GM19463 (cell line): ENCODE results near the gene NFKB1.
"Not testable (repeated sequence)": the region's sequence is repeated elsewhere in the genome, so short reads cannot be mapped to it uniquely, and the experiment has no call there.

Source experiments
- ATAC-seq: cut with Tn5 transposase; IDR thresholded peaks from one replicate; pipeline ENCODE4 v1.9.1; 2021; ENCODE audit warnings: mild to moderate bottlenecking, moderate library complexity; ENCODE audit not compliant: unreplicated experiment

The NFKB1 gene, protein sequence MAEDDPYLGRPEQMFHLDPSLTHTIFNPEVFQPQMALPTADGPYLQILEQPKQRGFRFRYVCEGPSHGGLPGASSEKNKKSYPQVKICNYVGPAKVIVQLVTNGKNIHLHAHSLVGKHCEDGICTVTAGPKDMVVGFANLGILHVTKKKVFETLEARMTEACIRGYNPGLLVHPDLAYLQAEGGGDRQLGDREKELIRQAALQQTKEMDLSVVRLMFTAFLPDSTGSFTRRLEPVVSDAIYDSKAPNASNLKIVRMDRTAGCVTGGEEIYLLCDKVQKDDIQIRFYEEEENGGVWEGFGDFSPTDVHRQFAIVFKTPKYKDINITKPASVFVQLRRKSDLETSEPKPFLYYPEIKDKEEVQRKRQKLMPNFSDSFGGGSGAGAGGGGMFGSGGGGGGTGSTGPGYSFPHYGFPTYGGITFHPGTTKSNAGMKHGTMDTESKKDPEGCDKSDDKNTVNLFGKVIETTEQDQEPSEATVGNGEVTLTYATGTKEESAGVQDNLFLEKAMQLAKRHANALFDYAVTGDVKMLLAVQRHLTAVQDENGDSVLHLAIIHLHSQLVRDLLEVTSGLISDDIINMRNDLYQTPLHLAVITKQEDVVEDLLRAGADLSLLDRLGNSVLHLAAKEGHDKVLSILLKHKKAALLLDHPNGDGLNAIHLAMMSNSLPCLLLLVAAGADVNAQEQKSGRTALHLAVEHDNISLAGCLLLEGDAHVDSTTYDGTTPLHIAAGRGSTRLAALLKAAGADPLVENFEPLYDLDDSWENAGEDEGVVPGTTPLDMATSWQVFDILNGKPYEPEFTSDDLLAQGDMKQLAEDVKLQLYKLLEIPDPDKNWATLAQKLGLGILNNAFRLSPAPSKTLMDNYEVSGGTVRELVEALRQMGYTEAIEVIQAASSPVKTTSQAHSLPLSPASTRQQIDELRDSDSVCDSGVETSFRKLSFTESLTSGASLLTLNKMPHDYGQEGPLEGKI

DNA sequence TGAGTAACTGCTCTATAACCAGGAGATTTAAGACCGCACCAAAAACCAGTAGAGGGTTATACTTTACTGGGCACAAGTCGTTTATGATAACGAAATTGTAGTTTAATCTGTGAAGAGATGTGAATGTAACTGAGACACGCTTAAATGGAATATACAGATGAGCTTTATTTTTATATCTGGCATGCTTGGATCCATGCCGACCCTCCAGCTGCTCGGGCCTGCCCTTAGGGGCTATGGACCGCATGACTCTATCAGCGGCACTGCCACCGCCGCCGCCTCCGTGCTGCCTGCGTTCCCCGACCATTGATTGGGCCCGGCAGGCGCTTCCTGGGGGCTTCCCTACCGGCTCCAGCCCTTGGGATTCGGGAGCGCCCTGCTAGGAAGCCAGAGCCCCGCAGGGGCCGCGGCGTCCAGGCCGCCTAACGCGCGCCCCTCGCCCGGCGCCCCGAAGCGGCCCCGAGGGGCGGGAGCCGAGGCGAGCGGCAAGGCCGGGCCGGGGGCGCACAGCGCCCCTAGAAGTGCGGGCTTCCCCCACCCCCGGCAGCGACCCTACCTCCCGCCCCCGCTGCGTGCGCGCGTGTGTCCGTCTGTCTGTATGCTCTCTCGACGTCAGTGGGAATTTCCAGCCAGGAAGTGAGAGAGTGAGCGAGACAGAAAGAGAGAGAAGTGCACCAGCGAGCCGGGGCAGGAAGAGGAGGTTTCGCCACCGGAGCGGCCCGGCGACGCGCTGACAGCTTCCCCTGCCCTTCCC is at the start of gene NFKB1:
NFKB1 (plus strand) TSS at position 664 of the 751 bp plus-strand sequence. CDS start 24,160 bp downstream, outside the sequence.
- ATAC-seq: peak; percentile 63

DNA sequence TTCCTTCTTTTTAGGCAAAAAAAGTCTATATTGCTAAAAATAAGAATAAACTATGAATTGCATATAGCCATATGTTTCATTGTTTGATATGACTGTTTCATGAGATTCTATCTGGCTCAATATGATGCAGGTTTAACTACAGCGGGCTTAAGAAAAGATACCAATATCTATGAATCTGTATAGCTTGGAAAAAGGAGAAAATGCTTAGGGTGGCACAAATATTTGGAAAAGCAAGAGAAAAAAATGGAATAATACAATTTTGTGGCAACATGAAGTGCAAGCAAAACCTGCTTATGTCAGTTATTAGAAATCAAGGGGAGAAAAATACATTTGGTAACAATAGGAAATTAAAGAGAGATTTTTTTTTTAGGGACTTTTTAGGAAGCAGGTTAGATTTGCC is 48.3 kb upstream of the NFKB1 start:
- no peak for ATAC-seq

DNA sequence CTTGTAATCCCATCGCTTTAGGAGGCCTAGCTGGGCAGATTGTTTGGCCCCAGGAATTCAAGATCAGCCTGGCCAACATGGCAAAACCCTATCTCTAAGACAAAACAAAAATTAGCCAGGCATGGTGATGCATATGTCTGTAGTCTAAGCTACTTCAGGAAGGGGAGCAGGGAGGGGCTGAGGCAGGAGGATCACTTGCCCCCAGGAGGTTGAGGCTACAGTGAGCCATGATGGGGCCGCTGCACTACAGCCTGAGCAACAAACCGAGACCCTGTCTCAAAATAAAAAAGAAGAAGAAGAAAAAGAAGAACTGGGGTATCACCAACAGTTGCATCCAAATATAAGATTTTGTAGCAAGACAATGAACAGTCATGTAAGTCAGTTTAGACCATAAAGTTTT is 47.3 kb upstream of the NFKB1 start:
- no peak for ATAC-seq

DNA sequence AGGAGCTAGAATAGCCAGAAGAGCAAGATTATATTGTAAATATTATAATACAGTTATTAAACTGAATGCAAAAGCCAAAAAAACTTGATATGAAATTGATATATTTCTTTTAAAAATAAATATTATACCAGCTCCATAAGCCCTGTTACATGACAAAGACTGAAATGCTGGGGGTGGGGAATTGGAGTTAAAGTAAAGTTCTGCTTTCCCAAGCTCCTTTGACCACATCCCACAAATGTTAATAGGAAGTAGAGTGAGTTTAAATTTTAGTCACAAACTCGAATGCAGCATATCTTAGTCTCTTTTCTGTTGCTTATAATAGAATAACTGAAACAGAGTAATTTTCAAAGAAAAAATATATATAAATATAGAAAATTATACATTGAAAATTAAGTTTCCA is 46.9 kb upstream of the NFKB1 start:
- no peak for ATAC-seq

DNA sequence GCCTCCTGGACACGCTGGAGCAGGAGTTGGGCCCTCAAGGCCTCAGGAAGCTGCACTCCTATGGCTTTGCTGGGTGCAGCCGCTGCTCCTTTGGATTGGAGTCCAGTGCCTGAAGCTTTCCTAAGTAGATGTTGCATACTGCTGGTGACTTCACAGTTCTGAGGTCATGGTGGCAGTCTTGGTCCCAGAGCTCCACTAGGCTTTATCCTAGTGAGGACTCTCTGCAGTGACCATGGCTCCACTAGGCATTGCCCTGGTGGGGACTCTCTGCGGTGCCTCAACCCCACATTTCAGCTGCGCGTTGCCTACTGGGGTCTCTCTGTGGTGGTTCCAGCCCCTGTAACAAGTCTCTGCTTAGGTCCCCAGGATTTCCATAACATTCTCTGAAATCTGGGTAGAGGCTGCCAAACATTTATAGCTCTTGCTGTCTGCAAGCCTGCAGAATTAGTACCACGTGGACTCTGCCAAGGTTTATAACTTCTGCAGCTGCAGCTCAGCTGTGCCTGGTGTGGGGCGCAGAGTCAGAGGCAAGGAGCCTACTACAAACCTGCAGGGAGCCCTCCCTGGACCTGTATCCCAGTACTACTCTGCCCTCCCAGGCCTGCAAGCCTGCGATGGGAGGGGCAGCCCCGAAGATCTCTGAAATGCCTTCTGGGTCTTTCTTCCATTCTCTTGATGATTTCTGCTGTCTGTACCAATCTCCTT is 46.0 kb upstream of the NFKB1 start:
- ATAC-seq: no peak

DNA sequence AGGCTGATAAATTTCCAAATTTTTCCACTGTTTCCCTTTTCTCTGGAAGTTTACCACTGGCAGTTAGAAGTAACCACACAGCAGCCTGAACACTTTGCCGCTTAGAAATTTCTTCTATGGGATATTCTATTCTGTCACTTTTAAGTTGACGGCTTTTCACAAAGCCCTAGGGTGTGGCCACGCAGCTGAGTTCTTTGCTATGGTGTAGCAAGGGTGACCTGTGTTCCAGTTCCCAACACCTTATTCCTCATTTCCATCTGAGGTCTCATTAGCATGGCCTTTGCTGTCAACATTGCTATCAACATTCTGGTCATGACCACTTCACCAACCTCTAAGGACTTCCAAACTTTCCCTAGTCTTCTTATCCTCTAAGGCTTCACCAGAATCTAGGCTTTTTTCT is 45.4 kb upstream of the NFKB1 start:
- ATAC-seq: no peak

DNA sequence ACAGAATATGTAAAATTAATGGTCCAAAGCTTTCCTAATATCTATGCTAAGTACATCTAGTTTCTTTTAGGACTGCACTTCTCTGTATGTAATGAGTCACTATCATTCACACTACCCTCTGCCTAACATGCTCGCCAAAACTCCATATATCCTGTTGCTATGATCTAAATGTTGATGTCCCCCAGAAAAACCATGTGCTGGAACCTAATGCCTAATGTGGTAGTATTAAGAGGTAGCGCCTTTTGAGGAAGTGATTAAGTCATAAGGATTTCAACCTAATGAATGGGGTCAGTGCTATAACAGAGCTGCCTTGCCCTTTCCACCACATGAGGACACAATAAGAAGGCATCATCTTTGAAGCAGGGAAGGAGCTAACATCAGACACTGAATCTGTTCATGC is 34.9 kb upstream of the NFKB1 start:
- ATAC-seq: no peak

DNA sequence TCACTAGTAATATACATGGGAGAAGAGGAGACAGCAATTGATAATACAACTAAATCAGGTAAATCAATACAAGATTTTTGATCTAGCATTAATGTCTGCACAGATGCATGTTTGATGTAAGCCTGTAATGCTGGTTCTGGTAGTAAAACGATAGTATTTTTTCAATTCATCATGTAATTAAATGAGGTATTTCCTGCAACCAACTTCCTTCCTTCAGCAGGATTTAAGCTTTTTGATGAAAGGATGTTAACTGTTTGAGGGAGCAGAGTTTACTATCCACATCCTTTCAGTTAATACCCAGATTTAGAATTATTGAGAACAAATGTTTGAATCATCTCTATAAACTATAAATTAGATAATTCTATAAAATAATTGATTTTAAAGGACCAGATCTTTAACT is 31.4 kb upstream of the NFKB1 start:
- ATAC-seq: no peak

DNA sequence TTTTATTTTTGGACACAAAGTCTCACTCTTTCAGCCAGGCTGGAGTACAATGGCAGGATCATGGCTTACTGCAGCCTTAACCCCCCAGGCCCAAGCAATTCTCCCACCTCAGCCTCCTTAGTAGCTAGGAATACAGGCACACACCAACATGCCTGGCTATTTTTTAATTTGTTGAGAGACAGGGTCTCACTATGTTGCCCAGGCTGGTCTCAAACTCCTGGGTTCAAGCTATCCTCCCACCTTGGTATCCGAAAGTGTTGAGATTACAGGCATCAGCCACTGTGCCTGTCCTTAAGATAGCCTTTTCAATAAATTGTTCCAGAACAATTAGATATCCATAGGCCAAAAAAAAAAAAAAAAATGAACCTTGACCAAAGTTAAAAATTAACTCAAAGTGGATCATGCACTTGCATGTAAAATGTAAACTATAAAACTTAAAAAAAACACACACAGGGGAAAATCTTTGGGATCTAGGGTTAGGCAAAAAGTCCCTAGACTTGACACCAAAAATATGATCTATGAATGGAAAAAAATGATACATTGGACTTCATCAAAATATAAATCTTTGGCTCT is 28.6 kb upstream of the NFKB1 start:
- ATAC-seq: no peak

DNA sequence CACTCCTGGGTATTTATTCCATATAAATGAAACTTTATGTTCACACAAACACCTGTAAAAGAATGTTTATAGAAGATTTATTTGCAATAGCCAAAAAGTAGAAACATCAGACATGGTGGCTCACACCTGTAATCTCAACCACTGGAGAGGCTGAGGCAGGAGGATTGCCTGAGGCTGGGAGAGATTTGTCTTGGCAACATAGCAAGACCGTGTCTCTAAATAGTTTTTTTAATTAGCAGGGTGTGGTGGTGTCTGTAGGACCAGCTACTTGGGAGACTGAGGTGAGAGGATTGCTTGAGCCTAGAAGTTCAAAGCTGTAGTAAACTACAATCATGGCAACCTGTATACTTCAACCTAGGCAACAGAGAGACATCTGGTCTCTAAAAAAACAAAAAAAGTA is 27.7 kb upstream of the NFKB1 start:
- no peak for ATAC-seq

DNA sequence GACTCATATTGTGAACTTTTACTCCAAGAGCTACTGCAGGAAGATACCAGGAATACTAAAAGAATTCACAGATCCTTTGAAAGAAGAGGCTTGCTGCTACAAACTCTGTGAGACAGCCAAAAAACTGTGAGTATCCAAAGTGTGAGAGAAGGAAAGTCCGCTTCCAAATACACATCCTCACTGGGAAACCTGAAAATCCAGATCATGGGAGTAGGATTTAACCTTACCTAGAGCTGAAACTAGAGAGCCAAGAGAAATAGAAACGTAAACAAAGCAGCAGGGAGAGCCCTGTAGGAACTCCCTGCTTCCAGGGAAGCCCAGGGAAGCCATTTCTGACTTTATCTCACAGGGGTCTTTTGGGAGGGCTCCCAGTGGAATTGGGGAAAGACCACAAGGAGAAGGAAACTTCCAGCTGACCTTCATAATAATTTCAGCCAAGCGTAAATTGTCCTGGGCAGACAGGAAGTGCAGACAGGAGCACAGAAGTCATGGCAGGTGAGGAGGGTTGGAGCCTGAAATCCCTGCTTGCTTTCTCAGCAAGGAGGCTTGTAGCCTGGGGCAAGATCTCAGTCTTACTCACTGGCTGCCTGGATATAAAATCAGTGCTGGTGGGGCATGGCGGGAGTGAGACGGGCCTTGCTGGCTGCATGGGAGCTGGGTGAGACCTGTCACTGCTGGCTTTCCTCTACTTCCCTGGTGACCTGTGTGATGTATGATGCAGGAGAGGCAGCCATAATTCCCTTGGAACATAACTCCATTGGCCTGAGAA is 26.2 kb upstream of the NFKB1 start:
- ATAC-seq: no peak

DNA sequence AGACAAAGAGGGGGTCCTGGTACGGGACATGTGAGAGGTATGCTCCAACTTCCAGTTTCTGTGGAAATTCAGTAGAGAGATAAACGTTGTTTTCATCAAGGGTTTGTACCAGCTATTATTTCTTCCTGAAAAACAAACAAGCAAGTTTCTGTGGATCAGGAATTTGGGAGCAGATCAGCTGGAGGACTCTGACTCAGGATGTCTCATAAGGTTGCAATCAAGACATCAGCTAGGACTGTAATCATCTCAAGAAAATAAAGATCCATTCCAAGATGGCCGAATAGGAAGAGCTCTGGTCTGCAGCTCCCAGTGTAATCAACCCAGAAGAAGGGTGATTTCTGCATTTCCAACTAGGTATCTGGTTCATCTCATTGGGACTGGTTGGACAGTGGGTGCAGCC is 23.5 kb upstream of the NFKB1 start:
- ATAC-seq: no peak

DNA sequence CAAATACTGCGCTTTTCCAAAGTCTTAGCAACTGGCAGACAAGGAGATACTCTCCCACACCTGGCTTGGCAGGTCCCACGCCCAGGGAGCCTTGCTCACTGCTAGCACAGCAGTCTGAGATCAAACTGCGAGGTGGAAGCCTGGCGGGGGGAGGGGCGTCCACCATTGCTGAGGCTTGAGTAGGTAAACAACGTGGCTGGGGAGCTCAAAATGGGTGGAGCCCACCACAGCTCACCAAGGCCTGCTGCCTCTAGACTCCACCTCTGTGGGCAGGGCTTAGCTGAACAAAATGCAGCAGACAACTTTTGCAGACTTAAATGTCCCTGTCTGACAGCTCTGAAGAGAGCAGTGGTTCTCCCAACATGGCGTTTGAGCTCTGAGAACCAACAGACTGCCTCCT is 23.0 kb upstream of the NFKB1 start:
- no peak for ATAC-seq

DNA sequence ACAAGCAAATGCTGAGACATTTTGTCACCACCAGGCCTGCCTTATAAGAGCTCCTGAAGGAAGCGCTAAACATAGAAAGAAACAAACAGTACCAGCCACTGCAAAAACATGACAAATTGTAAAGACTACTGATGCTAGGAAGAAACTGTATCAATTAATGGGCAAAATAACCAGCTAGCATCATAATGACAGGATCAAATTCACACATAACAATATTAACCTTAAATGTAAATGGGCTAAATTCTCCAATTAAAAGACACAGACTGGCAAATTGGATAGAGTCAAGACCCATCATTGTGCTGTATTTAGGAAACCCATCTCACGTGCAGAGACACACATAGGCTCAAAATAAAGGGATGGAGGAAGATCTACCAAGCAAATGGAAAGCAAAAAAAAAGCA is 21.3 kb upstream of the NFKB1 start:
- not testable (repeated sequence) for ATAC-seq

DNA sequence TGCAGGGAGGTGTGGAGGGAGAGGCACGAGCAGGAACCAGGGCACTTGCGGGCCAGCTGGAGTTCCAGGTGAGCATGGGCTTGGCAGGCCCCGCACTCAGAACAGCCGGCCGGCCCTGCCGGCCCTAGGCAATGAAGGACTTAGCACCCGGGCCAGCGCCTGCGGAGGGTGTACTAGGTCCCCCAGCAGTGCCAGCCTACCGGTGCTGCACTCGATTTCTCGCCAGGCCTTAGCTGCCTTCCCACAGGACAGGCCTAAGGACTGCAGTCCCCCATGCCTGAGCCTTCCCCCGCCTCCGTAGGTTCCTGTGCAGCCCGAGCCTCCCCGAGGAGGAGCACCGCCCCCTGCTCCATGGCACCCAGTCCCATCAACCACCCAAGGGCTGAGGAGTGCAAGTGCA is 18.0 kb upstream of the NFKB1 start:
- ATAC-seq: no peak

DNA sequence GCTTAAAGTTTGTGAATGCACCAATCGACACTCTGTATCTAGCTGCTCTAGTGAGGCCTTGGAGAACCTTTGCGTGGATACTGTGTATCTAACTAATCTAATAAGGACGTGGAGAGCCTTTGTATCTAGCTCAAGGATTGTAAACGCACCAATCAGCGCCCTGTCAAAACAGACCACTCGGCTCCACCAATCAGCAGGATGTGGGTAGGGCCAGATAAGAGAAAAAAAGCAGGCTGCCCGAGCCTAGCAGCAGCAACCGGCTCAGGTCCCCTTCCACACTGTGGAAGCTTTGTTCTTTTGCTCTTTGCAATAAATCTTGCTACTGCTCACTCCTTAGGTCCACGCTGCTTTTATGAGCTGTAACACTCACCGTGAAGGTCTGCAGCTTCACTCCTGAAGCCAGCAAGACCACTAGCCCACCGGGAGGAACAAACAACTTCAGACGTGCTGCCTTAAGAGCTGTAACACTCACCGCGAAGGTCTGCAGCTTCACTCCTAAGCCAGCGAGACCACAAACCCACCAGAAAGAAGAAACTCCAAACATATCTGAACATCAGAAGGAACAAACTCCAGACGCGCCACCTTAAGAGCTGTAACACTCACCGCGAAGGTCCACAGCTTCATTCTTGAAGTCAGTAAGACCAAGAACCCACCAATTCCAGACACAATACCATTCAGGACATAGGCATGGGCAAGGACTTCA is 17.0 kb upstream of the NFKB1 start:
- not testable (repeated sequence) for ATAC-seq

DNA sequence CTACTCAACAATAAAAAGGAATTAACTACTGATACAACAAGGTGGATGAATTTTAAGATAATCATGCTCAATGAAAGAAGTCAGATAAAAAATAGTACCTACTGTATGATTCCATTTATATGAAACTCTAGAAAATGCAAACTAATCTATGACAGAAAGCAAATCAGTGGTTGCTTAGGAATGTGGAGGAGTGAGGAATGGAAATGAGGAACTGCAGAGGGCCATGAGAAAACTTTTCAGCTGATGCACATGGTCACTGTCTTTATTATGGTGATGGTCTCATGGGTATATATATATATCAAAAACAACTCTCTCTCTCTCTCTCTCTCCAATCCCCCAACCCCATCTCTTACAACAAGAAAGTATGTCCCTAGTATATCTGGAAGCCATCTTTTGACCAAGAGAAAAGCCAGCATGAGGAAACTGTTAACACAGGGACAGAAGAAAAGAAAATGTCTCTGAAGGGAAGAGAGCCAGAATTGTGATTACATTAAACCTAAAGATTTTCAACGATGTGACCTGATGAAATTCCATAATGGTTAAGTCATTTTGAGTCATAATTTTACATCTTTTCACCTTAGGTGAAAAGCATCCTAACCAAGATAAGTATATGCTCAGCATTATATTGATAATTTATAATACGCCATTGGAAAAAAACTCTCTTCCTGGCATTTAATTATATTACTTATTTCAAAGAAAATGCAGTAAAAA is 8.5 kb upstream of the NFKB1 start:
- ATAC-seq: no peak

DNA sequence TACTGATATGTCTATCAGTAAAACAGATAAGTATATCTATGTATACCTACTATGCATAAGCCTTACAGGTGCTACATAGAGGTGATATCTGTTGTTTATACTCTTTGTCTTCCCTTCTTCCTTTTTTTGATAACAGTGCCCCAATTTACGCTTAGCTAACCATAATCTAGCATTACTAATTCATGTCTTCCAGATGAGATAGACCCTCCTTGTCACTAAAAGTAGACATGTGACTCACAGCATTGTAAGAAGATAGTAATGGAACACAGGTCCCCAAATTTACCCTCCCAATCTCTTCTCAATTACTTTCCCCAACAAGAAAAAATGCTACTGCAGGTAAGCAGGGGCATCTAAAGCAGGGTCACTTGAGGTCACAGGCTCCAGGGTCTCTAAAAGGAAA is 7.9 kb upstream of the NFKB1 start:
- ATAC-seq: no peak
